GM19467 (cell line): ENCODE measurements around the gene CLN5.
"Not testable (repeated sequence)": the region's sequence is repeated elsewhere in the genome, so short reads cannot be mapped to it uniquely, and the experiment has no call there.

ENCODE experiments used
- ATAC-seq: cut with Tn5 transposase; IDR thresholded peaks from one replicate; pipeline ENCODE4 v1.9.1; 2021; ENCODE audit warnings: mild to moderate bottlenecking, moderate library complexity; ENCODE audit not compliant: unreplicated experiment

The CLN5 gene

DNA sequence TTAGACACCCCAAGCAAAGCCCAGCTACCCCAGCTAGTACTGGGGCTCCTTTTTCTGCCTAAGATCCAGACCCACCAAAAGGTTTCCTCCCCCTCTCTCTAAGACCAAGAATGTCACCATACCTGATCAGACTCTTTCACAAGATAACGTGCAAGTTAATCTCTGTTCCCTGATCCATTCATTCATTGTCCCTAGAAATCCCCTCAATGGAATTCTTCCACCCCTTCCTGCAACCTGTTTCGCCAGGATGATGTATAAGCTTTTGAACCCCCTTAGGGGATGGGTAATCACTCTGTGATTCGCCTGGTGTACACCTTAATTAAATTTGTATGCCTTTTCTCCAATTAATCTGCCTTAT is 17.3 kb upstream of the CLN5 start:
- no peak for ATAC-seq

- no peak for ATAC-seq
Measured at GRCh38 chr13:76975863-76976262, 16.0 kb upstream of the CLN5 start.

- ATAC-seq = no peak
Measured at GRCh38 chr13:76976490-76976889, 15.4 kb upstream of the CLN5 start.

DNA sequence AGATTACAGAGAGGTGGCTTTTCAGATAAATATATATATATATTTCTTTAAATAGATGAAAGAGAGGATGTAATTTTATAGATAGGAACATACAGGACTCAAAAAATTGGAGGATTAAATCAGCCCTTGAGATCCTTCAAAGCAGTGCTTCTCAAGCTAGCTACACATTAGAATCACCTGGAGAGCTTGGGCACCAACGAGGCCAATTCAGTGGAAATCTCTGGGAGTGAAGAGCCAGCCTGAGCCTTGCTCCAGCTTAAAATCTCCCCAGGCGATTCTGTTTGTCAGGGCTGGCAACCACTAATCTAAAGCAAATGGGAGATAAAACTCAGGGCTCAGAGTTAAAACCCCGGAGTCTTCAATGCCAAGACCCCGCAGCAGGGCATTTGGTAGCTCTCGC is 15.0 kb upstream of the CLN5 start:
- no peak for ATAC-seq

DNA sequence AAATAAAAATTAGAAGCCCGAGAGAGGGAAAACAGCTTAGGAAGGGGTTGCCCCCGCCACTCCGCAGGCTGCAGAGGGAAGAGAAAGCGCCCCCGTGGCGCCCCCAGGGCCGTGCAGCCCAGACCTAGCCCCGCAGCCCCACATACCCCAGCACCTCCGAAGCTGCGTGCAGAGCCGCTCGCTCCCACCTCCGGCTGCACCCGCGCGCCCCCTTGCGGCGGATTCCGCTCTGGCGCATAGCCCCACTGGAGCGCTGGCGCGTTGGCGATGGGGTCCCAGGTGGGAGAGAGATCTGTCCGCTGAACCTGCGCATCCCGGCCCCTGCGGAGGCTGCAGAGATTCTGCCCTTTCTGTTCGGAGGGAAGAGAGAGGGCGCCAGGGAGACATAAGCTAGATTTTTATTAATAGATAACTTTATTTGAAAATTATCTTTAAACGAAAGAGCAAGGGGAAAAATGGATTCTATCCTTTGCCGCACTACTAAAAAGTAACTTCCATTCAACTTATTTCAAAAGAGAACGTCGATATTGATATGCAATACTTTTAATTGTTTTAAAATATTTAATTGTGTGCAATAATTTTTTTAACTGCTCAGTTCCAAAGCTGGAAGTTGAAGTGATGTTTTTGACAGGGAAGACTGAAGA is 11.7 kb upstream of the CLN5 start:
- ATAC-seq = peak; percentile 99

- ATAC-seq = no peak
Measured at GRCh38 chr13:76982061-76982460, 9.8 kb upstream of the CLN5 start.

- ATAC-seq = no peak
Measured at GRCh38 chr13:76983676-76984075, 8.2 kb upstream of the CLN5 start.

DNA sequence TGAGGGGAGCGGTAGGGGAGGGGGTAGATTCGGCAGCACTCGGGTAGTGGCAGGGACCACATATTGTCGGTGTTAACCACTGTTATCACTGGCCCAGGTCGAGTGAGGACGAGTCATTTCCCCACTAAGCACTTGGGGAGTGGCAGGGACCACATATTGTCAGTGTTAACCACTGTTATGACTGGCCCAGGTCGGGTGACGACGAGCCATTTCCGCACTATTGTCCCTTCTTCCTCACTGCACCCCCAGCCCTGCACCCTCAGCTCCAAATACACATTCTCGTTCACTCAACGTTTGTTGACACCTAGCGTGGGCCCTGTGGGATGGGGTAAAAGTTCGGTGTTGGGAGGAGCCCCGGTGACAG is 467 bp upstream of the CLN5 start:
- peak; percentile 43 for ATAC-seq

GRCh38 chr13:76992548-76993001 is 694 bp downstream of the CLN5 start:
- ATAC-seq = no peak

DNA sequence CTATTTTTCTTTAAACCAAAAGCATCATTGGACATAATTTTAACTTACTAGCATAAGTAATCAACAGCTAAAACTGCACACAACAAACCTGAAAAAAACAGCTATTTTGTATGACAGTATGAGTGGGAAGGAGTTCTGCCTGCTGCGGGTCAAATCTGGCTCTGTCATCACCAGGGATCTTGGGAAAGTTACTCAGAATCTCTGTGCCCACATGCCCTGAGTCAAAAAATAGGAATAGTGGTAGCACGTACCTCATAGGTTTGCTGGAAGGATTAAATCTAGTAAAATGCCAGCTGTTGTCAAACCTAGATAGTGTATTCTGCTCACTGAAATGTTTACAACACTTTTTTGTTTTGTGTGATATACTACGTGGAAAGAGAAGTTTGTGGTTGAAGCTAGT is 1.1 kb downstream of the CLN5 start:
- no peak for ATAC-seq

- no peak for ATAC-seq
Measured at GRCh38 chr13:76993473-76993872, 1.6 kb downstream of the CLN5 start.

DNA sequence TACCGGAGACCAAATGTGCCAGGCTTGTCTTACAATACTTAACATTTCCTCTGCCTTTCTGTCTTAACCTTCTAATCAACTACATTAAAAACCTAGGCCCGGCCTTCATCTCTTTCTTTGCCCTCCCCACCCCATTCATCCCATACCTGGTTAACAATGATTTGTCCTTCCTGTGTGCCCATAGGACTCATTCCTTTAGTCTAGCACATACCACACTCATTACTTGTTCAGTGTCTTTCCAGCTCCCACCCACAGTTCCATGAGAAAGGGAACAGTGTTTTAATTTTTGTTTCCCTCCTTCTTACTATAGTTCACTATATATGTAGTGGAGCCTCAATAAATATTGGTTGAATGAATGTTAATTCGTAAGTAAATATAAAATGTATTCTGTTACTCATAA is 2.4 kb downstream of the CLN5 start:
- no peak for ATAC-seq

- ATAC-seq = no peak
Measured at GRCh38 chr13:77000475-77000874, 8.6 kb downstream of the CLN5 start.

GRCh38 chr13:77001540-77001939 is 9.7 kb downstream of the CLN5 start:
- ATAC-seq = no peak

DNA sequence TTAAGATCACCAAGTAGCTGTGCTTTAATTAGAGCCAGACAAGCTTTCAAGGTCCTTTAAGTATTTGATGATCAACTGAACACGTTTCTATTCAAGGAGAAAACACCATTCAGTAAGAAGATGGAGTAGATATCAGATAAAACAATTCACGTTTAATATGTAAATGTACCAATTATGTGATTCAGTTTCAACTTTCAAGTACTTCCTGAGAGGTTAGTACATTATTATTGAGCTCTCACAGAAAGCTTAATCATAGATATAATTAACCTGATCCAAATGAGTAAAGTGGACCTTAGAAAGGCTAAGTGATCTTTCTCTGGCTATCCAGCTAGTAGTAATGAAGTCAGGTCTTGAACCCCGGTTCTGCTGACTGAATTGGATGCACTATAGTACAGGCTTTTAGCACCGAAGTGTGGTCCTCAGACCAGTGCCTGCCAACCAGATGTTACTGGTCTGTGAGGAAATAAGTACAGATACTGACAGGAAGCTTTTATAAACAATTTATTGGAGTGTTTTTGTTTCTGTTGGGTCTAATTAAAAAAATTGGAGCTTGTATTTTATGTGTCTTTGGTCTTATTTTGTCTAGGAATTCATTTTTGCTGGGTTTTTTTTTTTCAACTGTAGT is 10.2 kb downstream of the CLN5 start:
- ATAC-seq = no peak

GRCh38 chr13:77002590-77003190 is 10.8 kb downstream of the CLN5 start:
- no peak for ATAC-seq

- not testable (repeated sequence) for ATAC-seq
Measured at GRCh38 chr13:77008337-77008736, 16.5 kb downstream of the CLN5 start.

DNA sequence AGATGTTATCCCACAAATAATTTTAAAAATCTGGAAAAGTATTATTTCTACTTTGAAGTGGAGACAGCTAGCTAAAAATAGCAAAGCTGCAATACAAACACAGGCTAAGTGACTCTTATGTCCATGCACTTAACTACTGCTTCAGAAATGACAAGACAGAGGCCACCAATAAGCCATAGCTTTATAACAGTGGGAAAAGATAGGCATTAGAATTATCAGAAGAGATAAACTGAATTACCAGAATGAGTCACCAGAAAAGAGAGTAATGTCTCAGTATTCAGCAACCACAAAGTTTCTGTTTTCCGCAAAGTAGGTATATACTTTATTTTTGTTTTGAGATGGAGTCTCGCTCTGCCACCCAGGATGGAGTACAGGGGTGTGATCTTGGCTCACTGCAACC is 17.1 kb downstream of the CLN5 start:
- no peak for ATAC-seq

GRCh38 chr13:77009719-77010118 is 17.8 kb downstream of the CLN5 start:
- ATAC-seq = not testable (repeated sequence)

DNA sequence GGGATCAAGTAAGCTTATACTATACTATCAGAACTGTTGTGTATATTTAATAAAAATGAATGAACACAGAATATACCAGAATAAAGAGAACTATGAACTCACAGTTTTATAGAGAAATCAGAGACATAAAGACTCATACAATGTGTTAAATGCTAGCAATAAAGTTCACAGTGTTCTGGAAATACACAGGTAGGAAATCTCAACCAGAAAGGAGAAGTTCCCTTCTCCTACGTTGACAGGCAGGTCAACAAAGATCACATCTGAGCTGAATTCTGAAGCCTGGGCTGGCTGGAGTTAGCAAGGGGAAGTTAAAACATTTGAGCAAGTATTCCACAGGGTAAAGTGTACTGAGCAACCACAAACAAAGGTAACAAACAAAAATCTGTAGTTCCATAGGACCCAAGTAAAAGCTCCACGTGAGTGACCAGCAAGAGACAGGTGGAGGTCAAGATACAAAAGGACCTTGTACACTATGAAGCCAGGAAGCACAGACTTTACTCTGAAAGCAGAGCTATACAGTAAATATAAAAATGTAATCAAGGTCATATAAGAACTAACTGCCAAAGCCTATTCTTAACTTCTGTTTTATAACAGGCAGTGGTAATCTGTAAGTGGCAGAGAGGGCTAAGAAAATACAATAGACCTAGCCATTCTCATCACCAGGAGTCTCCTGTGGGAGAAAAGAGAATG is 22.1 kb downstream of the CLN5 start:
- ATAC-seq = no peak

GRCh38 chr13:77014906-77015685 is 23.2 kb downstream of the CLN5 start:
- ATAC-seq = no peak
